Measurements from ENCODE around the gene DDN. TPM values are rescaled to one million over a fixed set of nuclear protein-coding genes. Genes with fewer than 3 reads are reported as not detected.

Gene DDN
- total and polyA plus RNA-seq, 10 of the 15 experiments (the other 5 are each of a cell fraction or from before 2014, with no cell fraction given) = 0.10 to 13.4 (median 3.7) TPM

DNA sequence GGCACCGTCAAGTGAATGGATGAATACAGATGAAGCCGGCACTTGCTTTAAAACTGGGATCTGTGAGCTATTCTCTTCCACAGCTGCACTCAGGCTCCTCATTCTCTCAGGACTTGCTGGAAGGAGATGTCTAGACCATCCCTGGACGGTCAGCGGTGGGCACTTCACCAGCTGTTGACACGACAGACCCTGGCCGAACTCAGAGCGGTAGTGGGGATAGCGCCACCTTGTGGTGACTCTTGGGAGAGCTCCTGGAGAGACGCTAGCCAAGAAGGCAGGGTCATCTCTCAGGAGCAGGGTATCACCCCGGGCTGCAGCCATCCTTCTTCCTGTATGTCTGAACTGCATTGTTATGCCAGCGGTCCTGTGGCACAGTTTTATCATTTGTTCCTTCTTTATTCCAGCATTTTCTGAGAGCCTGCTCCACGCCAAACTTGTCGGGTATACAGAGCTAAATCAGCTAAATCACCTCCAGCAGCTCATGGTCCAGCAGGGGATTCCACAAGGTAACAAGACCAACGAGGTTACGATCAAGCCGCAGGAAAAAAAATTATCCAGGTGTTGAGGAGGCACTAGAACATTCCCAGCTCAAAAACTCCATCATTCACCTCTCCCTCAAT is 11.0 kb downstream of the DDN start (continued):
- TF ChIP-seq, protein P1, sequence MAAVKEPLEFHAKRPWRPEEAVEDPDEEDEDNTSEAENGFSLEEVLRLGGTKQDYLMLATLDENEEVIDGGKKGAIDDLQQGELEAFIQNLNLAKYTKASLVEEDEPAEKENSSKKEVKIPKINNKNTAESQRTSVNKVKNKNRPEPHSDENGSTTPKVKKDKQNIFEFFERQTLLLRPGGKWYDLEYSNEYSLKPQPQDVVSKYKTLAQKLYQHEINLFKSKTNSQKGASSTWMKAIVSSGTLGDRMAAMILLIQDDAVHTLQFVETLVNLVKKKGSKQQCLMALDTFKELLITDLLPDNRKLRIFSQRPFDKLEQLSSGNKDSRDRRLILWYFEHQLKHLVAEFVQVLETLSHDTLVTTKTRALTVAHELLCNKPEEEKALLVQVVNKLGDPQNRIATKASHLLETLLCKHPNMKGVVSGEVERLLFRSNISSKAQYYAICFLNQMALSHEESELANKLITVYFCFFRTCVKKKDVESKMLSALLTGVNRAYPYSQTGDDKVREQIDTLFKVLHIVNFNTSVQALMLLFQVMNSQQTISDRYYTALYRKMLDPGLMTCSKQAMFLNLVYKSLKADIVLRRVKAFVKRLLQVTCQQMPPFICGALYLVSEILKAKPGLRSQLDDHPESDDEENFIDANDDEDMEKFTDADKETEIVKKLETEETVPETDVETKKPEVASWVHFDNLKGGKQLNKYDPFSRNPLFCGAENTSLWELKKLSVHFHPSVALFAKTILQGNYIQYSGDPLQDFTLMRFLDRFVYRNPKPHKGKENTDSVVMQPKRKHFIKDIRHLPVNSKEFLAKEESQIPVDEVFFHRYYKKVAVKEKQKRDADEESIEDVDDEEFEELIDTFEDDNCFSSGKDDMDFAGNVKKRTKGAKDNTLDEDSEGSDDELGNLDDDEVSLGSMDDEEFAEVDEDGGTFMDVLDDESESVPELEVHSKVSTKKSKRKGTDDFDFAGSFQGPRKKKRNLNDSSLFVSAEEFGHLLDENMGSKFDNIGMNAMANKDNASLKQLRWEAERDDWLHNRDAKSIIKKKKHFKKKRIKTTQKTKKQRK (IDR thresholded peaks at IDR 0.05; ENCODE audit: low read depth, low read length) = no peak
- TF ChIP-seq LARP7 (IDR thresholded peaks at IDR 0.05) (peak; percentile 55; the same call in 1 of the 2 replicates), KLF5 (IDR thresholded peaks at IDR 0.05; ENCODE audit: partially characterized antibody) (no peak), TCF7 (IDR thresholded peaks at IDR 0.05; ENCODE audit: borderline replicate concordance) (no peak), SMC3 (IDR thresholded peaks at IDR 0.05; ENCODE audit: borderline replicate concordance, low read length) (peak; percentile 57), RELB (IDR thresholded peaks at IDR 0.05; ENCODE audit: low read depth) (no peak), JUND (IDR thresholded peaks at IDR 0.05; ENCODE audit: low read depth, low read length) (no peak), IKZF1 (conservative IDR thresholded peaks at IDR 0.05) (0 out of 2 replicates have a peak, but pooled peaks have one; percentile 21), DPF2 (IDR thresholded peaks at IDR 0.05) (no peak)

Data from GM12878 (cell line).